NCI-H1417 treated with DMSO at 0.1 percent for 48 hours (cell line): ENCODE measurements around the gene AGO1.
A peak's percentile ranks its signal among the peaks of the same experiment; 100 is the strongest.

Source experiments
- DNase-seq: peaks from one replicate; lab custom pipeline; 2025; lab: John Stamatoyannopoulos, UW

AGO1 gene

DNA sequence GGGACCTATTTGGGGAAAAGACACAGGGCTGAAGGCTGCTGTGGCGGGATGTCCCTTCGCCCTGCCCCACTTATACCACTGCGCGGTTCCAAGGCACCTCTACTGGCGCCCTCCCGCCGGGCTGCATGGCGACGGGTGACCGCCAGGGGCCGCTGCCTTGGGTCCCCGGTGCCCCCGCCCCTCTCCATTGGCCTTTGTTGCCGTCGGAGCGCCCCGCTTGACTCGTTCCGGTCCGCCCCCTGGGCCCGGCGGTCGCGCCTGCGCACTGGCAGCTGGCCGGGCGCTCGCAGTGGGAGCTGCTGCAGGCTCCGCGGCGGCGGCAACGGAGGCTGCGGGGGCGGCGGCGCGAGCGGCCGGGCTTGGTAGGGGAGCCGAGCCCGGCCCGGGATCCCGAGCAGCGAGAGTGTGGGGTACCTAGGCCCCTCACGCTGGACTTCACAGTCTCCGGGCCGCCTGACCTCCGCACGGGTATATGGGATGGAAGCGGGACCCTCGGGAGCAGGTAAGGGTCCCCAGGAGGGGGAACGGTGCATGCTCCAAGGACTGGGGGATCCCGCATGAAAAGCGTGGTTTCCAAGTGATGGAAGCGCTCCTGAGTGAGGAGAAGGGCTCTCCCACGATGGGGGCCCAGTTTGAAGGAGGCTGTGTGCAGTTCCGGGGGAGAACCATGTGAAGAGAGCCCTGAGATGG, at the start of gene AGO1:
Gene AGO1 (plus strand): TSS at position 265 of the 690 bp plus-strand sequence. CDS start 213 bp downstream, at position 478.
- peak; percentile 43 for DNase-seq

DNA sequence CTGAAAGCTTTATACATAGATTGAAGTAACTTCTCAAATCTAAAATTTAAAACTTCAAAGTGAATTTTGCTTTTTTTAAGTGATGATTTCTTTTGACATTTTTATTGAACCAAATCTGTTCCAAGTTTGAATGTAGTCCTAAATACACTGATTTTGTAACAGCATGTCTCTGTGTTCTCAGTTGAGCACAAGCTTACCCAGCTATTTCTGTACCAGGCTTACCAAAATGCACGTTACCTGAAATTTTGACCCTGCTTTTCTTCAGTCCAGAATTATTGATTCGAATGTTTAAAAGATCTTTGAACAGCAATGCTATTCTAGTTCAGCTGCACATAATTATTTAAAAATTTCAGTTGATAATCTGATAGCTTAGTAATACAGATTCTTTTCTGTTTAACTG, 49.6 kb upstream of the AGO1 start:
- DNase-seq = no peak

DNA sequence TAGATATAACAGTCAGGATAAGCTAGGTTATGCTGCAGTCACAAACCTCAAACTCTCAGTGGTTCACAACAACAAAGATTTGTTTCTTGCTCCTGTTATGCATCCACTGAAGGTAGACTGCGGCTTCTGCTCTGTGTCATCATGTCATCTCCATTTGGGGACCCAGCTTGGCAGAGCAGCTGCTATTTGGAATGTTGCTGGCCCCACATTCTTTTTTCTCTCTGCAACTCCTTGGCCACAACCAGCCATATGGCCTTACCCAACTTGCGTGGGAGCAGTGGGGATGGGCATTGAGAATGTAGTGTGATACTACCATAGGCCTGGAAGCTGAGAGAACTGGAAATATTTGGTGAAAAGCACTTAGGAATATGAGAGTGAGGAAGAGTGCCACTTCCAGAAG, 48.8 kb upstream of the AGO1 start:
- DNase-seq = no peak

GRCh38 chr1:35835398-35835797, 47.6 kb upstream of the AGO1 start:
- DNase-seq = no peak

- no peak for DNase-seq
Measured at GRCh38 chr1:35836734-35837133, 46.3 kb upstream of the AGO1 start.

DNA sequence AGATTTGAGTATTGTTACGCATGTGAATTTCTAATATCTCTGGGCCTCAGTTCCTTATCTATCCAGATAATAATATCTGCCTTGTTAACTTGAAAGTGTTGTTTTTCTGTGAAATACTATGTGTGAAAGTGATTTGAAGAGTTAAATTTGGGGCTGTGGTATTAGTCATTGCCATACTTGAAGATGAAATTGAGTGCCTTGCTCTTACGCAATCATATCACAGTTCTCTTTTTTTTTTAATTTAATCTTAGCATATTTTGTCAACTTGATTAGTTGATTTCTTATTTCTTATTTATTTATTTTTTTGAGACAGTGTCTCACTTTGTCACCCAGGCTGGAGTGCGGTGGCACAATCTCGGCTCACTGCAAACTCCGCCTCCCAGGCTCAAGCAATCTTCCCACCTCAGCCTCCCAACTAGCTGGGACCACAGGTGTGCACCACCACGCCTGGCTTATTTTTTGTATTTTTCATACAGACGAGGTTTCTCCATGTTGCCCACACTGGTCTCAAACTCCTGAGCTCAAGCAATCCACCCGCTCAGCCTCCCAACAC, 44.2 kb upstream of the AGO1 start:
- DNase-seq = no peak

- DNase-seq = no peak
Measured at GRCh38 chr1:35844826-35845225, 38.2 kb upstream of the AGO1 start.

GRCh38 chr1:35845766-35846165, 37.2 kb upstream of the AGO1 start:
- no peak for DNase-seq

GRCh38 chr1:35847935-35848565, 35.0 kb upstream of the AGO1 start:
- DNase-seq = no peak

DNA sequence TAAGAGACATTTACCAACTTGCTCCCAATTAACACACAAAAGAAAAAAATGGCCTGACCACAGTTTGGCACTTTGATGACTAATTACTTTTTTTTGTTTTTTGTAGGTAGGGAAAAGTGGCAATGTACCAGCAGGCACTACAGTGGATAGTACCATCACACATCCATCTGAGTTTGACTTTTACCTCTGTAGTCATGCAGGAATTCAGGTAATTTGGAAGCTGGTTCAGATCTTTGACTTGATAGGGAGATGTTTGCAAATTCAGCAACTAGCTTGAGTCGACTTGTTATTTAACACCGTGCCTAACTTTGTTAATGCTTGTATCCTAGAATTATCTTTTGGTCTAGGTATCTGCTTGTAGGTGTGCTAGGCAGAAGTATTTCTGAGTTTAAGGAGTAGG, 33.0 kb upstream of the AGO1 start:
- DNase-seq = no peak

- no peak for DNase-seq
Measured at GRCh38 chr1:35850716-35851115, 32.3 kb upstream of the AGO1 start.

GRCh38 chr1:35851132-35851869, 31.7 kb upstream of the AGO1 start:
- no peak for DNase-seq

GRCh38 chr1:35852241-35852640, 30.8 kb upstream of the AGO1 start:
- DNase-seq = no peak

- no peak for DNase-seq
Measured at GRCh38 chr1:35854989-35855700, 27.9 kb upstream of the AGO1 start.

- DNase-seq = no peak
Measured at GRCh38 chr1:35856964-35857363, 26.0 kb upstream of the AGO1 start.

DNA sequence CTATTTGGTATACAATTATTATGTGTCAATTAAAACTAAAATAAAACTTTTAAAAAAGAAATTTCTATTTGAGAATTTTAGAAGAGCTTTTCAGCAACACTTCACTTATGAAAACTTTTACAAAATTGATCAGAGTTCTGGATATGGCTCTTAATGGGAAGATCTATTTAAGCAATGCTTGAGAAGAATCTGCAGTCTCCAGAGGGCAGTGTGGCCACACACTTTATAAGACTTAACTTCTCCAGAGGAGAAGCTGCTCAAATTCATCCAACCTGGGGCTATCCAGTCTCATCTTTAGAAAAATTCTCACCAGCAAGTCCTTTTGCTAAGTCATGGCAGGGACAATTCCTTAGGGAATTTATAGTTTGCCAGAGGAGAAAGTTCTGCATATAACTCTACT, 25.2 kb upstream of the AGO1 start:
- no peak for DNase-seq

DNA sequence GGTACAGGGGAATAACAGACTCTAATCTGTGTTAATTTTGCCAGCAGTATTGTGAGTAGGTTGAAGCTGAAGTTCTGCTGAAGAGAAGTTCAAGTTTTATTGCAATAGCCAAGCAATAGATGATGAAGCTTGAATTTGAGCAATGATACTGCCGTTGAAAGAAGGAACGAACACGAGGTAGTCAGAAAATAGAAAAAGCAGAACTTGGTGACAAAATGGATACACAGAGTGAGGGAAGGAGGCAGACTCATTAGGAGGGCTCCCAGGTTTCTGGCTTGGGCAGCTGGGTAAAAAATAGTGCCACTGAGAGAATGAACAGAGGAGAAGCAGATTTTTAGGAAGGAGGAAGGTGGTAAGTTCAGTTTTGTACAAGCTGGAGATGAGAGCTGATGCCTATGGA, 22.3 kb upstream of the AGO1 start:
- no peak for DNase-seq

- DNase-seq = no peak
Measured at GRCh38 chr1:35863136-35863535, 19.9 kb upstream of the AGO1 start.

GRCh38 chr1:35863881-35864625, 19.0 kb upstream of the AGO1 start:
- DNase-seq = no peak

GRCh38 chr1:35864813-35865212, 18.2 kb upstream of the AGO1 start:
- no peak for DNase-seq

GRCh38 chr1:35866991-35867390, 16.0 kb upstream of the AGO1 start:
- DNase-seq = no peak
